ENCODE data around the gene GABRD.

DNA sequence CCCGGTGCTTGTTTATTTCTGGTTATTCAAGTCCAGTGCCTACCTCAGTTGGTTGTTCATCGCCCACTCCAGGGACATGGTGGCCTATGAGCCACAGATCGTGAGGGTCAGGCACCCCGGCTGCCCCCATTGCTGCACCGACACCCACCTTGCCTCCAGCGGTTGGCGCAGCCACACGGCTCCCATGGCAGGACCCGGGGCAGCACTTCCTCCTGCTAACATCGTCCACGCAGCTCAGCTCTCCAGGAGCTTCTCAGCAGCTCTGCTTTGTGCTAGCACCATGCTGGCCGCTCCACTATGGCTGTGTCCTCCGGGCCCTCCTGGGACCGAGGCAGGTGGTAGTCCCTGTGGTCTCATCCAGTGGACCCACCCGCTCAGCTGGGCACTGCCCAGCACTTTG, 17.1 kb downstream of the GABRD start:
- no peak for TF ChIP-seq EZH2 (IDR thresholded peaks at IDR 0.05)
- no peak for TF ChIP-seq SIN3A (IDR thresholded peaks at IDR 0.05; ENCODE audit: low read depth)
- TF ChIP-seq, protein P1, sequence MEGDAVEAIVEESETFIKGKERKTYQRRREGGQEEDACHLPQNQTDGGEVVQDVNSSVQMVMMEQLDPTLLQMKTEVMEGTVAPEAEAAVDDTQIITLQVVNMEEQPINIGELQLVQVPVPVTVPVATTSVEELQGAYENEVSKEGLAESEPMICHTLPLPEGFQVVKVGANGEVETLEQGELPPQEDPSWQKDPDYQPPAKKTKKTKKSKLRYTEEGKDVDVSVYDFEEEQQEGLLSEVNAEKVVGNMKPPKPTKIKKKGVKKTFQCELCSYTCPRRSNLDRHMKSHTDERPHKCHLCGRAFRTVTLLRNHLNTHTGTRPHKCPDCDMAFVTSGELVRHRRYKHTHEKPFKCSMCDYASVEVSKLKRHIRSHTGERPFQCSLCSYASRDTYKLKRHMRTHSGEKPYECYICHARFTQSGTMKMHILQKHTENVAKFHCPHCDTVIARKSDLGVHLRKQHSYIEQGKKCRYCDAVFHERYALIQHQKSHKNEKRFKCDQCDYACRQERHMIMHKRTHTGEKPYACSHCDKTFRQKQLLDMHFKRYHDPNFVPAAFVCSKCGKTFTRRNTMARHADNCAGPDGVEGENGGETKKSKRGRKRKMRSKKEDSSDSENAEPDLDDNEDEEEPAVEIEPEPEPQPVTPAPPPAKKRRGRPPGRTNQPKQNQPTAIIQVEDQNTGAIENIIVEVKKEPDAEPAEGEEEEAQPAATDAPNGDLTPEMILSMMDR (IDR thresholded peaks at IDR 0.05 in 2 of 3, conservative IDR thresholded peaks at IDR 0.05 in 1 of 3; ENCODE audit: borderline replicate concordance in 1 of 3, insufficient read depth in 1 of 3, low read depth in 2 of 3, low read length in 2 of 3): no peak
- TF ChIP-seq SP1 (IDR thresholded peaks at IDR 0.05; ENCODE audit: low read depth): no peak
- TF ChIP-seq POLR2A (IDR thresholded peaks at IDR 0.05; ENCODE audit: borderline replicate concordance, extremely low read depth, insufficient read depth, insufficient read length): no peak
